Smooth muscle cell (in vitro differentiated cells): Measurements from ENCODE around the gene B3GNT3. TPM values are rescaled to one million over a fixed set of nuclear protein-coding genes. Genes with fewer than 3 reads are reported as not detected.
"Not testable (repeated sequence)": the region's sequence is repeated elsewhere in the genome, so short reads cannot be mapped to it uniquely, and the experiment has no call there.

Experiments used
- DNase-seq: peaks from one replicate; lab custom pipeline; 2025; ENCODE audit not compliant: unreplicated experiment; lab: John Stamatoyannopoulos, UW
- H2AFZ ChIP-seq: fragments of 200-600 bp; sonication (generic); 2 replicates; pipeline ENCODE4 v1.6.0; 2016; ENCODE audit warnings: antibody characterized with exemption, low read depth, mild to moderate bottlenecking
- H3F3A ChIP-seq: fragments of 200-600 bp; sonication (generic); 2 replicates; pipeline ENCODE4 v1.6.0; 2017; ENCODE audit warnings: antibody characterized with exemption, low read depth
- H3K27ac ChIP-seq: fragments of 200-600 bp; sonication (generic); 2 replicates; pipeline ENCODE4 v1.5.1; 2016; ENCODE audit warnings: low read depth, mild to moderate bottlenecking
- H3K27me3 ChIP-seq: fragments of 200-600 bp; sonication (generic); 2 replicates; pipeline ENCODE4 v1.6.1; 2016; ENCODE audit warnings: low read depth, mild to moderate bottlenecking
- H3K36me3 ChIP-seq: fragments of 200-600 bp; sonication (generic); 2 replicates; pipeline ENCODE4 v1.5.1; 2016; ENCODE audit warnings: low read depth
- H3K4me1 ChIP-seq: fragments of 200-600 bp; sonication (generic); 2 replicates; pipeline ENCODE4 v1.5.1; 2016; ENCODE audit warnings: low read depth
- H3K4me2 ChIP-seq: fragments of 200-600 bp; sonication (generic); 2 replicates; pipeline ENCODE4 v1.6.0; 2016; ENCODE audit warnings: mild to moderate bottlenecking
- H3K4me3 ChIP-seq: fragments of 200-600 bp; sonication (generic); 2 replicates; pipeline ENCODE4 v1.5.1; 2016; ENCODE audit warnings: mild to moderate bottlenecking
- H3K79me2 ChIP-seq: fragments of 200-600 bp; sonication (generic); 2 replicates; pipeline ENCODE4 v1.6.0; 2016; ENCODE audit warnings: low read depth, mild to moderate bottlenecking
- H3K9ac ChIP-seq: fragments of 200-600 bp; sonication (generic); 2 replicates; pipeline ENCODE4 v1.6.0; 2016; ENCODE audit warnings: low read depth
- H3K9me3 ChIP-seq: fragments of 200-600 bp; sonication (generic); replicated peaks from 2 replicates; pipeline ENCODE4 v1.5.1; 2016; ENCODE audit warnings: low read depth
- H4K20me1 ChIP-seq: fragments of 200-600 bp; sonication (generic); 2 replicates; pipeline ENCODE4 v1.6.0; 2016; ENCODE audit warnings: low read depth
- CTCF ChIP-seq: fragments of 200-600 bp; sonication (generic); IDR thresholded peaks from 2 replicates; pipeline ENCODE4 v1.5.1; 2017; ENCODE audit warnings: borderline replicate concordance, mild to moderate bottlenecking, antibody characterized with exemption; ENCODE audit not compliant: insufficient read depth, poor library complexity, severe bottlenecking
- WGBS: methylation state at CpG from one replicate; pipeline ENCODE4 v1.1.7; 2016; ENCODE audit warnings: low lambda C conversion rate; 5-methylcytosine and 5-hydroxymethylcytosine counted together
- polyA plus RNA-seq: library from polyadenylated mRNA; unstranded; fragments of >200 nt; fragmentation: Nextera tagmentation; extraction: Ambion mirVana; gene quantifications from 2 replicates; pipeline ENCODE4 v1.2.1, GENCODE V29; 2016
- total RNA-seq: library from RNA; depleted of rRNA; stranded (reverse); fragments of >200 nt; gene quantifications from 2 replicates; pipeline ENCODE4 v1.2.3, GENCODE V29; 2014

The B3GNT3 gene
- total and polyA plus RNA-seq, 2 experiments from 2014 or later: 2.8 TPM; not detected in 1

GRCh38 chr19:17796838-17797423 lies 2.0 kb downstream of the B3GNT3 start:
- WGBS: 70% methylated on average over 1 of the region's 1 CpG
- no peak overlapping the region for H3K9ac ChIP-seq

GRCh38 chr19:17797424-17798201 lies 2.7 kb downstream of the B3GNT3 start:
- WGBS: 68% methylated on average over 11 of the region's 11 CpGs
- no peak for TF ChIP-seq CTCF

More at GRCh38 chr19:17796838-17797423, 2.0 kb downstream of the B3GNT3 start:
- Histone ChIP-seq H3K27me3 (peaks cover 36% of the 10 kb centered on the region), H3K79me2 (no peaks in the 10 kb centered on the region), H4K20me1 (no peaks in the 10 kb centered on the region), H2AFZ (no peak overlapping the region), H3K4me1 (no peaks in the 10 kb centered on the region), H3F3A (no peaks in the 10 kb centered on the region), H3K36me3 (no peaks in the 10 kb centered on the region), H3K27ac (peak overlapping the region; percentile 13), H3K4me2 (no peak overlapping the region), H3K9me3 (no peaks in the 10 kb centered on the region), H3K4me3 (peak overlapping the region; percentile 23)
- DNase-seq: no peak
- TF ChIP-seq CTCF: no peak

GRCh38 chr19:17798599-17798998 lies 3.7 kb downstream of the B3GNT3 start:
- H3K27me3 ChIP-seq: peaks cover 32% of the 10 kb centered on the region
- H3K4me1 ChIP-seq, H3K27ac ChIP-seq, H3F3A ChIP-seq, DNase-seq, H3K4me3 ChIP-seq, H4K20me1 ChIP-seq, H3K9me3 ChIP-seq, H3K36me3 ChIP-seq, H3K4me2 ChIP-seq, H2AFZ ChIP-seq, H3K9ac ChIP-seq, H3K79me2 ChIP-seq: not testable (repeated sequence)
- WGBS: 93% methylated on average over 3 of the region's 3 CpGs

More at GRCh38 chr19:17797424-17798201, 2.7 kb downstream of the B3GNT3 start:
- Histone ChIP-seq H3K9ac (no peak overlapping the region), H3K4me3 (no peak overlapping the region), H2AFZ (no peak overlapping the region), H3K9me3 (no peaks in the 10 kb centered on the region), H3K4me2 (no peak overlapping the region), H3K36me3 (no peaks in the 10 kb centered on the region), H3K27ac (peak overlapping the region; percentile 13), H3K27me3 (peaks cover 36% of the 10 kb centered on the region), H3K79me2 (no peaks in the 10 kb centered on the region), H4K20me1 (no peaks in the 10 kb centered on the region), H3K4me1 (no peaks in the 10 kb centered on the region), H3F3A (no peaks in the 10 kb centered on the region)
- DNase-seq: no peak

- Histone ChIP-seq H2AFZ (no peak overlapping the region), H3K4me1 (no peaks in the 10 kb centered on the region), H3K4me3 (no peak overlapping the region), H3K36me3 (no peaks in the 10 kb centered on the region), H4K20me1 (no peaks in the 10 kb centered on the region), H3F3A (no peaks in the 10 kb centered on the region), H3K9ac (no peak overlapping the region), H3K27me3 (no peaks in the 10 kb centered on the region), H3K27ac (no peak overlapping the region), H3K4me2 (no peak overlapping the region), H3K79me2 (no peaks in the 10 kb centered on the region), H3K9me3 (no peaks in the 10 kb centered on the region)
- no peak for DNase-seq
- TF ChIP-seq CTCF: no peak
- WGBS: 78% methylated on average over 12 of the region's 12 CpGs
These were observed 7.4 kb downstream of the B3GNT3 start for GRCh38 chr19:17802137-17802858.
